ENCODE measurements around the gene CADM1.

DNA sequence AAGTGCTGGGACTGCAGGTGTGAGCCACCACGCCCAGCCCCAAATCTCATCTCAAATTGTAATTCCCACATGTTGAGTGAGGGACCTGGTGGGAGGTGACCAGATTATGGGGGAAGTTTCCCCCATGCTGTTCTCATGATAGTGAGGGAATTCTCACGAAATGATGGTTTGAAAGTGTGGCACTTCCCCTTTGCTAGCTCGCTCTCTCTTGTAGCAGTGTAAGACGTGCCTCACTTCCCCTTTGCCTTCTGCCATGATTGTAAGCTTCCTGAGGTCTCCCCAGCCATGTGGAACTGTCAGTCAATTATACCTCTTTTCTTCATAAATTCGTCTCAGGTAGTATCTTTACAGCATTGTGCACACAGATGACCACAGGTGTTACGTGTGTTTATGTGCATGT, 357.8 kb downstream of the CADM1 start:
- TF ChIP-seq POLR2A (IDR thresholded peaks at IDR 0.05; ENCODE audit: low read length): no peak
- TF ChIP-seq GATA1 (IDR thresholded peaks at IDR 0.05; ENCODE audit: low read depth, low read length): no peak
